PFSK-1 (cell line): ENCODE measurements around the gene TXLNG.

Experiments
- POLR2AphosphoS5 ChIP-seq: IDR thresholded peaks from 2 replicates; pipeline ENCODE4 v1.6.1; 2012; ENCODE audit warnings: low read depth, mild to moderate bottlenecking, control low read depth, low read length, moderate library complexity
- REST ChIP-seq, 2 experiments: IDR thresholded peaks; 2 replicates each; pipeline versions ENCODE4 v1.6.1 to v1.8.0; 2011 to 2012; ENCODE audit warnings: low read depth in 2 of 2, low read length in 2 of 2, control low read depth in 1 of 2, inconsistent platforms in 1 of 2, mild to moderate bottlenecking in 1 of 2, moderate library complexity in 1 of 2; ENCODE audit not compliant: insufficient read depth in 1 of 2
- SIN3A ChIP-seq: IDR thresholded peaks from 2 replicates; pipeline ENCODE4 v1.6.1; 2012; ENCODE audit warnings: mild to moderate bottlenecking, low read length, moderate library complexity, borderline replicate concordance; ENCODE audit not compliant: insufficient read depth
- TAF1 ChIP-seq: IDR thresholded peaks from 2 replicates; pipeline ENCODE4 v1.6.1; 2012; ENCODE audit warnings: low read length, control low read depth, borderline replicate concordance; ENCODE audit not compliant: insufficient read depth

- TF ChIP-seq POLR2AphosphoS5 (no peak), REST (IDR thresholded peaks at IDR 0.05; ENCODE audit: insufficient read depth in 1 of 2, low read depth in 2 of 2, low read length in 2 of 2) (no peak), TAF1 (no peak), SIN3A (no peak)
Observed at GRCh38 chrX:16874458-16875095, 88.3 kb downstream of the TXLNG start.
